ENCODE results near the gene SEPHS2.
"Not testable (repeated sequence)": the region's sequence is repeated elsewhere in the genome, so short reads cannot be mapped to it uniquely, and the experiment has no call there.

SEPHS2 gene

GRCh38 chr16:30464078-30464477 lies 18.4 kb upstream of the SEPHS2 start:
- DNase-seq (ENCODE audit: low read depth): no peak

- not testable (repeated sequence) for DNase-seq (ENCODE audit: low read depth)
Observed at GRCh38 chr16:30461426-30461825, 15.8 kb upstream of the SEPHS2 start.

GRCh38 chr16:30459456-30459855 lies 13.8 kb upstream of the SEPHS2 start:
- DNase-seq (ENCODE audit: low read depth): no peak

- peak; percentile 82 for DNase-seq (ENCODE audit: low read depth)
Observed at GRCh38 chr16:30458561-30459394, 13.1 kb upstream of the SEPHS2 start.

- no peak for DNase-seq (ENCODE audit: low read depth)
Observed at GRCh38 chr16:30457743-30458560, 12.3 kb upstream of the SEPHS2 start.

GRCh38 chr16:30457256-30457655 lies 11.6 kb upstream of the SEPHS2 start:
- no peak for DNase-seq (ENCODE audit: low read depth)

GRCh38 chr16:30456302-30456701 lies 10.6 kb upstream of the SEPHS2 start:
- DNase-seq (ENCODE audit: low read depth): no peak

GRCh38 chr16:30452709-30453580 lies 7.3 kb upstream of the SEPHS2 start:
- DNase-seq (ENCODE audit: low read depth): not testable (repeated sequence)

- no peak for DNase-seq (ENCODE audit: low read depth)
Observed at GRCh38 chr16:30449116-30449435, 3.4 kb upstream of the SEPHS2 start.

- DNase-seq (ENCODE audit: low read depth): no peak
Observed at GRCh38 chr16:30447512-30448226, 2.0 kb upstream of the SEPHS2 start.

- no peak for DNase-seq (ENCODE audit: low read depth)
Observed at GRCh38 chr16:30446203-30446595, 525 bp upstream of the SEPHS2 start.

- DNase-seq (ENCODE audit: low read depth): no peak
Observed at GRCh38 chr16:30445149-30445407, 596 bp downstream of the SEPHS2 start.

- no peak for DNase-seq (ENCODE audit: low read depth)
Observed at GRCh38 chr16:30444231-30445148, 1.2 kb downstream of the SEPHS2 start.

- DNase-seq (ENCODE audit: low read depth): no peak
Observed at GRCh38 chr16:30443631-30444030, 2.0 kb downstream of the SEPHS2 start.

GRCh38 chr16:30439720-30440348 lies 5.8 kb downstream of the SEPHS2 start:
- no peak for DNase-seq (ENCODE audit: low read depth)

- DNase-seq (ENCODE audit: low read depth): no peak
Observed at GRCh38 chr16:30438835-30439234, 6.8 kb downstream of the SEPHS2 start.

GRCh38 chr16:30437511-30438046 lies 8.1 kb downstream of the SEPHS2 start:
- no peak for DNase-seq (ENCODE audit: low read depth)

GRCh38 chr16:30434852-30435251 lies 10.8 kb downstream of the SEPHS2 start:
- no peak for DNase-seq (ENCODE audit: low read depth)

GRCh38 chr16:30430428-30430970 lies 15.2 kb downstream of the SEPHS2 start:
- no peak for DNase-seq (ENCODE audit: low read depth)
